Stimulated activated CD8-positive, alpha-beta memory T cell treated with anti-CD3 and anti-CD28 coated beads, Interleukin-12 subunit alpha, Interleukin-12 subunit beta, amount 100 ng/mL, for 1 hour (primary cell): ENCODE data around the gene ENG.
"Not testable (repeated sequence)": the region's sequence is repeated elsewhere in the genome, so short reads cannot be mapped to it uniquely, and the experiment has no call there.

Experiments
- DNase-seq: peaks from one replicate; pipeline ENCODE4 v3.0.0-alpha.2; 2020; ENCODE audit warnings: low read depth

ENG gene

DNA sequence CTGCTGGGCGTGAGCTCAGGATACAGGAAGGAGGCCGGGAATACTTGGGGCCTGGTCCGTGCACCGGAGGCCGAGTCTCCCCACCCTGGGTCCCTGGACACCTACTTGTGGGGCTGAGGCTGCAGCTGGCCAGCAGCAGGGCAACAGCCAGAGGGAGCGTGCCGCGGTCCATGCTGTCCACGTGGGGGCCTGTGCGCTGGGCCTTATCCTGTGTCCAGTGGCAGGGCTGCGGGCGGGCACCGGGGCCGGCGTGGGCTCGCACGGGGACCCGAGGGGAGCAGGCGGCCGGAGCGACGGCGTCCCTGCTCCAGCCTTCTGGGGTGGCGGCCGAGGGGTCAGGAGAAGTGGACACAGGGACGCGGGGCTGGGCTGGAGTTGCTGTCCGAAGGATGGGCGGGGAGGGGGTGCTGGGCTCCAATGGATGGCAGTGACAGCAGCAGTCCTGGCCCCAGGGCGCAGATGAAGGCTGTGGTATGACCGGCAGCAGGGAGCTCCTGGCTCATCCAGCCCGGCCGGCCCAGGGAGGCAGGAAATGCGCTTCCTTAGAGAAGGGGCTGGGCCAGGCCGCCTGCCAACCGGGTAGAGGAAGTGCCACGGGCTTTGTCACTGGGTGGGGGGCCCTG lies at the start of gene ENG:
ENG (minus strand) TSS at position 475 of the 623 bp plus-strand sequence; CDS start at position 172, 303 bp downstream.
- no peak for DNase-seq

DNA sequence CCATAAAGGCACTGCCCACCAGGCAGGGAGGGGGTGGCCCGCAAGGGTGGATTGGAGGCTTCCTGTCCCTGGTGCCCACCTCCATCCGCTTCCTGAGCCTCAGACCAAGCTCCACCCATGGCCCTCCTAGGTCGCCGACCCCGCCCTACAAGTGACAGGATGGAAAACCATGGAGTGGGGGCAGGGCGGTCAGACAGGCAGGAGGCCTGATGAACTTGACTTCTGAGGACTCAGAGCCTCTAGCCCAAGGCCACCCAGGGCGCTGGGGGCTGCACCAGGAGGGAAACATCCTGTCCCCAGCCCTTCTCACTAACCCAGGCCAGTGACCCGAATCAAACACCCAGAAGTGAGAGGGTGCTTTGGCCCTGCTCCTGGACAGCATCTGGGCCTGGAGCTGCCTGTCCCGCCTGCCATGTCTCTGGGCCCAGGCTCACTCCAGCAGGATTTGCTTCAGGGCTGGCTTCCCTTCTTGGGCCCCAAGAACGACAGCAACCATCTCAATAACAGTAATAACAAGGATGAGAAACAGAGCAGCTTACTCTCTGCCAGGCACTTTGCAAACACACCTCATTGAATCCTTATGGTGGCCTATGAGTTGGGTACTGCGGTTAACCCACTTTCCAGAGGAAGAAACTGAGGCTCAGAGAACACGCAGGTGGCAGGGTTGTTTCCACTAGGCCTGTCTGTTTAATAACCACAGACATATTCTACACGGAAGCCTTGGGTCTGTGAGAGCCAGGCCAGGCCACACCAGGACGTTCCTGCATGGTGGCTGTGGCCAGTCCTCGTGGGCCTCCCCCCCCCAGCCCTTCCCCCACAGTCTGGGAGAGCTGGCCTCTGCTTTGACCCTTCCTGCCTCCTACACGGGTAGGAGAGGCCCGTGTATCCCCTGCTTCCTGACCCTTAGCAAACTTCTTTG lies 49.4 kb upstream of the ENG start:
- peak; percentile 63 for DNase-seq

DNA sequence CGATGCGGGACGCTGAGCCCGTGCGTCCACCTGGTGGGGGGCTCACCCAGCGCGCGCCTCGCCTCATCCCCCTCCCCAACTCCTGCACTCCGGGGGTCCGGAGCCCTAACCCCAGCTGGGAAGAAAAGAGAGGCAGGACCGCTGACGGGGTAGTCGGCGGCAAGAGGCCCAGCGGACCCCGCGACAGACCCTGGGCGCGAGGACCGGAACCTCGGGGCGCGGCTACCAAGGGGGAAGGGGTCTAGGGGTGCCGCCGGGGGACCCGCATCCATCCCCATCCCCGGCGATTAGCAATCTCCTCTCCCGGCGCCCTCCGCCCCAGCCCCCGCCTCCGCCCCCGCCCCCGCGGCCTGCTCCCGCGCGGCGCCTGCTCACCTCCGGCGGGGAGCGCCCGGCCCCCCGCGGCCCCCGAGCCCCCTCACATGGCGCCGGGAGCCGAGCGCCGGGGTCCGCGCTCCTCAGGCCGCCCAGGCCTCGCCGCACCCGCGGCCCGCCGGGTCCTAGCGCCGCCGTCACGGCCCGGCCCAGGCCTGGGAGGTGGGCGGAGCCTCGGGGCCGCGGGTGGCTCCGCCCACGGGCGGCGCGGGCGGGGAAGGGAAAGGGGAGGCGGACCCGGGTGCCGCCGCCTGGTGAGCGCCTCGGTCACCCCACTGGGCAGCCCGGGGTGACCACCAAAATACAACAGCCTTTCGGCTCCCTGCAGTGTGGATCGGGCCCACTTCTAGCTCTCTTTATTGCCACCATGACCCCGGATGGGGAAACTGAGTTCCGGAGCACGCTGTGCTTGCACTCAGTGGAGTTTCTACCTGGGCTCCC lies 44.9 kb upstream of the ENG start, which contains the start of gene ST6GALNAC6:
ST6GALNAC6 (minus strand) TSS at position 476 of the 816 bp plus-strand sequence. CDS start 1,622 bp downstream, outside the sequence.
- peak; percentile 36 for DNase-seq

DNA sequence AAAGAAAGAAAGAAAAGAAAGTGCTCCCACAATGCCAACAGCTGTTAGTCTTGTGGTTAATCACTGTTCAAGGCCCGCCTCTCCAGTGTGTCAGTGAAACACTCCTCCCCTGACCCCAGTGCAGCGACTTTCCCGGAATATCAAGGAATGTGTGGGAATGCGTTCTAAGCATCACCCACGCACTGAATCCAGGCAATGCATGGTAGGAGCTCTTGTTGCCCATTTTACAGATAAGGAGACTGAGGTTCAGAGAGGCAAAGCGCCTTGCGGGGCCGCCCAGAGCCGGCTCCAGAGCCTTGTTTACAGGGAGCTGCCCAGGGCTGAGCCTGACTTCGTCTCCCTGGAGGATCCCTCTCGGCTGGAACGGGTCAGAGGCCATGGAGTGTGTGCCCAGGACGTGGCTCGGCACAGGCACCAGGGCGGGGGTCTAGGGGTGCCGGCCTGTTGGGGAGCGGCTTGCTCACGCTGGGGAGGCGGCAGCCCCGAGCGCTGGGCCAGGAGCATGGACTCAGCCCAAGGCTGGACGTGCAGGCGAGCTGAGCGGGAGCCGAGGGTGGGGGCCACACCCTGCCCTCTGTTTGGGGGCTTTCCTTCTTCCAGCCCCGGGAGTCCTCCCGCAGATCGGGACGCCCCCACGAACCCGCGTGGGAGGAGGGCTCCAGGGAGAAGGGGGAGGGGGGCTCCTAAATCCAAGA lies 44.1 kb upstream of the ENG start:
- no peak for DNase-seq

DNA sequence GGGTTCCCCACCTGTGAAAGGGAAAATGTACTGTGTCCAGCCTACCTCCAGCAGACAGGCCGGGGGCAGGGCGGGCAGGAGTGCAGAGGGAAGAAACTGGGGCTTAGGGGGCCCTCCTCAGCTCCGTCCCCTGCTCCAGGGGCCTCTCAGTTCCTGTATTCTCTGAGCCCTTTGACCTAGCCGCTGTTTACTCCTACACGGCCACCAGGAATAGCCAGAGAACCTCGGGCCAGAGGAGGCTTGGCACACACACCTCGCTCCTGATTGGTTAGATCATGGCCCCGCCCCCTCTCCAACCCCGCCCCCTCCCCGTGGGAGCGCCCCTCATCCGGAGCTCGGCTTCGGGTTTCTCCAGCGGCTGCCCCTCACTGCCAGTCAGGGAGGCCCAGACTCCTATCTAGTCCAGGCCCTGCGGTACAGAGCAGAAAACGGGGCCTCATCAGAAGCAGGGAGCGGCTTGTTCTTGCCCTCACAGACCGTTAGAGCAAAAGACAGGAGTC lies 42.8 kb upstream of the ENG start:
- DNase-seq: no peak

DNA sequence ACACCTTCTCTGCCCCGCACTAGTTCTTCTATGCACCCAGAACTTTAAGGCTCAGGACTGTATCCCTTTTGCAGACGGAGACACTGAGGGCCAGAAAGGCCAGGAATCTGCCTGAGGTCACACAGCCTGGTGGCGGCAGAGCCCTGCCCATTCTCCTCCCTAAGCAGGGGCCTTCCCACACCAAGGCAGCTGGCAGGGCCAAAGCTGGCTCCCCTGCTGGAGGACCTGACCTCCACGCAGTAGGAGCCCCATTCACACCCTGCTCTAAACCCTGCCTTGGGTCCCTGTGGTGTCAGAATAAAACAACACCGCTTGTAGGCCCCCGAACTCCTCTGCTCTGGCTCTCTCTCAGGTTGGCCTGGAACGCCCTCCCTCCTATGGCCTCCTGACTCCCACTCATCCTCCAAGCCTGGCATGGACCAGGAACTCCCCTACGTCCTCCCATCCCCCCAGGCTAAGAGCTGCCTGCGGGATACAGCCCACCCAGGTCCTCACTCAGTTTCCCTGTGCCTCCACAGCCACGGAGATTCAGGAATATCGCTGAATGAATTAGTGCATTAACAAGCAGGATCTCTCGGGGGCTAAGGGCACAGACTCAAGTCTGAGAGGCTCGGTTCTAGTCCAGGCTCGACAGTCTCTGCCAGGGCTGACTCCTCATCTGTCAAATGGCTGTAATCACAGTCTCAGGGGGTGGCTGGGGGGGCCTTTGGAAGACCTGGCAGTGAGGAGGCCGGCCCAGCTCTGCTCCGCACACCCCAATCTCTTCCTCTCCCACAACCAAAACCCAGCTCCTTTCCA lies 42.1 kb upstream of the ENG start:
- DNase-seq: no peak

DNA sequence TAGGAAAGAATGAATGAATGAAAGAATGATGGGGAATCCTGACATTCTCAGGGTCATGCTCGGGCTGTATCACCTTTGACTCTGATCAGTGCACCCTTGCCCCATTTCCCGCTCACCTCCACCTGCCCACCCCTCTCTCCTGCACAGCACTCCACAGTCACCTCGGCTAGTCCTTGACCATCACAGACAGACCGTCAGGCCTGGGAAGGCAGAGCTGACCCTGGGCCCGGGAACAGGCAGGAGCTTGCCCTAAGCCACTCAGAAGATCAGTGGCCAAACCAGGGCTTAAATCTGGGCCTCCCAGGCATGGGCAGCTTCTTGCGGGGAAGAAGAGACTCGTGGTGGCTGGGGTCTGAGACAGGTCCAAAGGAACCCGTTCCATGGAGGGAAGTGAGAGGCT lies 41.4 kb upstream of the ENG start:
- no peak for DNase-seq

DNA sequence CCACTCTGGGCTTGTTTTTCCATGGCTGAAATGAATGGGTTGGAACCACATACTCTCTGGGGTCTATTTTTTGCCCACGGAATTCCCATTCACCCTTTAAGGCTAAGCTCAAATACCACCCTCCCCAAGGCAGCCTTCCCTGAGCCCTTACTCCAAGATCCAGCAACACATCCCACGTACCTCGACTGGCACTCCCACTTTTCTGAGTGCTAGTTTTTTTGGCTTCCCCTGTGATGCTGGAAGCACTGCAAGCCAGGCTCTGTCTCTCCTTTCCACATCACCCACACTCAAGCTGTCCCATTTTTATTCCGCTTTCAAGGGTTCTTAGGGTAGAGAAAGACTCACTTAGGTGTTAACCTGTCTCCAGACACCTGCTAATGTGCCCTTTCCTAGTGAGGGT lies 38.9 kb upstream of the ENG start:
- no peak for DNase-seq

DNA sequence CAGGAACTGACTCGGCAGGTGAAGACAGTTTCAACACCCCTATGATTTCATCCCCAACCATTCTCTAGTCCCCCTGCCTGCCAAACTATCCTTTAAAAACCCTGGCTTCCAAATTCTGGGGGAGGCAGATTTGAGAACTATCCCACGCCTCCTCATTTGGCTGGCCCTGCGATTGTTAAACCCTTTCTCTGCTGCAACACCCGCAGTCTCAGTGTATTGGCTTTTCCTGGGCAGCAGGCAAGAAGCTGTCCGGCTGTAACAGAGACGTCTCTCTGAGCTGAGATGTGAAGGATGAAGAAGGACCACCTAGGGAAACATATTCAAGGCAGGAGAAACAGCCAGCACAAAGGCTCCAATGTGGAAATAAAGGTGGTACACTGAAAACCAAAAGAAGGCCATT lies 38.4 kb upstream of the ENG start:
- no peak for DNase-seq

DNA sequence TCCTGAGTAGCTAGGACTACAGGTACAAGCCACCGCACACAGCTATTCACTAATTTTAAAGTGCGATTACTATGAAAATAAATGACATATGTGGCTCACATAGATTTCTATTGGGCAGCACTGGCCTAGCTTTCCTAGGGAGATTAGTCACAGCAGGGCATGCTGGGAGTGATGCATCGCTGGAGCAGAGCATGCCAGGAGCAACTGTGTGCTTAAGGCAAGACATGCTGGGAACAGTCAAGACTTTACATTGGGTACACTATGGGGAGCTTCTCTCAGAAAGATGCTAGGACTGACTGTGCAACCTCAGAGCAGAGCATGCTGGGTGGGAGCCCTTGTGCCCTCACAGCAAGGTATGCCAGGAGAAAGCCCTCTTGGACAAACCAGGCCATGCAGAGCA lies 35.6 kb upstream of the ENG start:
- DNase-seq: no peak

DNA sequence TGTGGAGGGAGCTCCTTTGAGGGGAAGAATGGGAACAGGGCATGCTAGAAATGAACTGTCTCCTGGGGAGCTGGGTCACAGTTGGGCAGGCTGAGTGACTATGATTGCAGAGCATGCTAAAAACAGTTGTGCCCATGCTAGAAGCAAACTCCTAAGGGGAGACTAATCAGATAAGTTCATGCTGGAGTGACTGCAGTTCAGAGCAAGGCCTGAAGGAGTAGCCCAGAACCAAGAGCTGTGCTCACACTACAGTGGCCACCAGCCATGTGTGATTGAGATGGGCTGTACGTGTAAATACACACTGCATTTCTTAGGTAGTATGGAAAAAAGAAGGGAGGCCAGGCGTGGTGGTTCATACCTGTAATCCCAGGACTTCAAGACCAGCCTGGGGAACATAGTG lies 33.3 kb upstream of the ENG start:
- DNase-seq: no peak

DNA sequence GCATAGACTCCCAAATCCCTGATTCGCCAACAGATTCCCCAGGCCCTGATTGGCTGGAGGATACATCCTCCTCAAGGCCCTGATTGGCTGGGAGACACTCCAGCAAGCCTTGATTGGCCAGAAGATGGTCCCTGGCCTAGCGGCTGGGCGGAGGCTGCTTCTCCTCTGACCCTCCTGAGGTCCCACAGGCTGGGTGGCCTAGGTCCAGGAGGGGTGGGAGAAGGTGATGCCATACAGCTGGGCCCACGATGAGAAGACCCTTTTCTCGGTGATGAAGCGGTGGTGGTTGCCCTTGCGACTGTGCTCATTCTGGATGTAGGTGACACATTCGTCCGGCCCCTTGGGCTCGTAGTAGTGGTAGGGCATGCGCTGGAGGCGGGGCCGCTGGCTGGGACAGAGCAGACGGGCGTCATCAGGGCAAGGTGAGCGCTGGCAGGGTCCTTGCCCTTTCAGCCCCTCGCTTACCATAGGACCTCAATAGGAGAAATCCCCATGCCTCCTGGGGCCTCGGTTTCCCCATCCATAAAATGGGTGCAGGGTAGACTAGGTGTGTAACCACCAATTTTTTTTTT lies 32.0 kb upstream of the ENG start:
- DNase-seq: no peak

DNA sequence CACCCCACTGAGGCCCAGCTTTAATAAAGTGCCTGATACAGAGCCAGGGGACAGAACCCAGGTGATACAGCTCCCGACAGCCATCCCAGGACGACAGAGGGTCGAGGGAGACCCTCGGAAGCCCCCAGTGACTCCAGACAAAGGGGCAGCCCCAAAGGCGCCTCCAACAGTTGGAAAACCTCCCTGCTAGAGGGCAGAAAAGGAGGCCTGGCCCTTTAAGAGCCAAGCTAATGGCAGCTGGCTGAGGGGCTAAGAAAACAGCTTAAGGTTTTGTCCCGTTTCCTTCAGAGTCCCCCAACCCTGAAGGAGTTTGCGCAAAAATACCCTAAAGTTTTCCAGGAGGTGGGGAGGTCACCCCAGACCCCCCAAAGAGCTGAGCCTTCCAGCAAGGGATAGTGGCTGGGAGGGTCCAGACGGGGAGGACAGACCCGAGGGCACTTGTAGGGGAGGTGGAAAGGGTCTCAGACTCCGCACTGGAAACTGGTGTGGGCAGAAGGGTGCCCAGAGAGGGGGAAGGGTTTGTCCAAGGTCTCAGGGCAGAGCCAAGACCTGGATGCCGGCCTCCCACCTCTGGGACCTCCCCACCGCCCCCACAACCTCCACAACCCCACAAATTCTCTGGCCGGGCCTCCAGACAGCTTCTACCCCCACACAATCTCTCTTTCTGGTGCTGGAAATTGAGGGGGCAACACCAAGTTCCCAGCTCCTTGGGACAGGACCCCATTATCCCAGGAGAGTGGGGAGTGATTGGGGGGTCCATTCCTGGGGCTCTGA lies 31.2 kb upstream of the ENG start:
- no peak for DNase-seq

DNA sequence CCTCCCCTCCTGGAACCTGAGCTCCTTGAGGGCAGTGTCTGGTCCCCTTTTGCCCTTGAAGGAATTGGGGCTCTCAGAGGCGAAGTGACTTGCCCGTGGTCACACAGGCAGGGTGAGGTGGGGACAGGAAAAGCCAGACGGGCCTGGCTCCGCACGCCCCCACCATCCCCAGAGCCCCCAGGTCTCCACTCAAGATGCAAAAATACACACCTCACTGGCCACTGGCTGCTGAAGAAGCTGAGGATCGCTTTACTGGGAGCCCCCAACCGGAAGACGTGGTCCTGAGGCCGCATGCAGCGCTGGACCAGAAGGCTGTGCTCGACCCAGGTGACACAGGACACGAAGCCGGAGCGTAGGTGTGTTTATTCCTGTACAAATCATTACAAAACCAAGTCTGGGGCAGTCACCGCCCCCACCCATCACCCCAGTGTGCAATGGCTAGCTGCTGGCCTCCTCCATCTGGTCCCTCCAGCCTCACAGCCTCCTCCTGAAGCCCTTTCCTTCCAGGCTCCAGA lies 30.6 kb upstream of the ENG start:
- DNase-seq: no peak

DNA sequence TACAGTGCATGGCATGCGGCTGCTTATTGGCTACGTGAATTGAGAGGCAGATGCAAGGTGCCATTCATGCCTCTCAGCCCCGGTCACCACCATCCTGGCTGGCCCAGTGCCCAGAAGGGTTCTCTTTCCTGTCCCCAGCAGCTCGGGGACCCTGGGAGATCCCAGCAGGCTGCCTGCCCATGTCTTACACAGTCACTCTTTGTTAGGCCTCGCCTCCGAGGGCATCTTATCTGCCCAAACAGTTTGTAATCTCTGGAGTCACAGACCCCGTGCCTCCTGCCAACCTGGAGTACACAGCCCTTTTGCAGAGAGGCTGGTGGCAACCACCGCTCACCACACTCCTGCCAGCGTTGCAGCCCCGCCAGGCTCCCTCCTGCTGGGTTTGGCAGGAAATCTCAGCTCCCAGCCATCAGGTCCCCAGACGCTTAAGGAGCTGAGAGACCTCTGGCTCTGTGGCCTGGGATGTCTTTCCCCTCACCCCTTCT lies 30.0 kb upstream of the ENG start:
- no peak for DNase-seq

DNA sequence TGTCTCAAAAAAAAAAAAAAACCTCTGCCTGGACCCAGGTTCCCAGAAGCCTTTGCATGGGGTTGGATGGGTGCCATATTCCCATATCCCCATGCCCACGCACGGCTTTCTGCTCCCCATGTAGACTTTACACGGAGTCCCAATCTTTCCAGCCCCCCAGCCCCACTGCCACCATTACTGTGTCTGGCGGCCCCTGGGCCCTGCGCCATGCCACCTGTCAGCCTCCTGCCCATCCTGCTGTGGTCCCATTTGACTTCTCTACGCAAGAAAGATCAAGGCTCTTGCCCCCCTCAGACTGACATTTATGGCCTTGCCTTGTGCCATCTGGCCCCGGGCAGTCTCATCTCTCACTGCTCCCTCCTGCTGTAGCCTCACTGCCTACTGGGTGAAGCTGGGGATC lies 29.5 kb upstream of the ENG start:
- no peak for DNase-seq

DNA sequence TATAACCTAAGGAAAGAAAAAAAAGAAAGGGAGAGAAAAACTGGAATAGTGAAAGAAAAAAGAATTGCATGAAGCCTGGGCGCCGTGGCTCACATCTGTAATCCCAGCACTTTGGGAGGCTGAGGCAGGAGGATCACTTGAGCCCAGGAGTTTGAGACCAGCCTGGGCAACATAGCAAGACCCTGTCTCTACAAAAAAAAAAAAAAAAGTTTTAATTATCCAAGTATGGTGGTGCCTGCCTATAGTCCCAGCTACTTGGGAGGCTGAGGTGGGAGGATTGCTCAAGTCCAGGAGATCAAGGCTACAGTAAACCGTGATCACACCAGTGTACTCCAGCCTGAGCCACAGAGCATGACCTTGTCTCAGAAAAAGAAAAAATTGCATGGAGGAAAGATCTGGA lies 27.3 kb upstream of the ENG start:
- not testable (repeated sequence) for DNase-seq

DNA sequence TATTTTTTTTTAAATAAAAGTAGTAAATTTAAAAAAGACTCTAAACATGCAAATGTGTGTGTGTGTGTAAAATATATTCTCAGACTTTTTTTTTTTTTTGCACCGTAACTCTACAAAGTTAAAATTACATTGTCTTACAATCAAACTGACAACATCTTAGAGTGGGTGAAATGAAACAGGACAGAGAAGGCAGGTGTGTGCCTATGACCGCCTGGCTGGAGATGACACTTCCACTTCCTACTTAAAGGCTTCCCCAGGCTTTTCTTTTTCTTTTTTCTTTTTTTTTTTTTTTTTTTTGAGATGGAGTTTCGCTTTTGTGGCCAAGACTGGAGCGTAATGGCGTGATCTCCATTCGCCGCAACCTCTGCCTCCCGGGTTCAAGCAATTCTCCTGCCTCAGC lies 25.7 kb upstream of the ENG start:
- no peak for DNase-seq

DNA sequence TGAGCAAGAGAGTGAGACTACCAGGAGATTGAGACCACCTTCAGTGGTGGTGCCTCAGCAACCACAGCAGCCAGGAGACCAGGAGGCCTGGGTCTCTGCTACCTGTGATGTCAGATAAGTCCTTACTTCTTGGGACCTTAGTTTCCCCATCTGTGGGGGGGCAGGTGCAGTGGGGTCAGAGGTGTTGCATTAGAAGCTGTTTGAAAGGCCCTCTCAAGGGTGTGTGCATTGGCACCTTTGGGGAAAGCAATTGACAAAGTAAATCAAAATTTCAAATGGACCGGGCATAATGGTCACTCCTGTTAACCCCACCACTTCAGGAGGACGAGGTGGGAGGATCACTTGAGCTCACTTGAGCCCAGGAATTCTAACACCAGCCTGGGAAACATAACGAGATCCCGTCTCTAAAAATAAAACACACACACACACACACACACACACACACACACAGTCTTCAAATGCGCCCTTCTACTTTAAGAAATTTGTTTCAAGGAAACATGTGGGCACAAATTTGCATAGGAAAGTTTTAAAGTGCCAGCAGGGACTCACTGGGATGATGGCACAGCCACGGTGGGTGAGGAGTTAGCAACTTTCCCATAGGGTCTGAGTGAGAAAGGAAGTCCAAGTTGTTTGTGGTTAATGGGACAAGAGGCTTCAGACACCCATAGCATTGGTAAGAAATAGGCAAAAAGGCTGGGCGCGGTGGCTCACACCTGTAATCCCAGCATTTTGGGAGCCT lies 24.4 kb upstream of the ENG start:
- DNase-seq: no peak
